Lower leg skin (tissue), 3 donors: ENCODE results near the gene AGPS.

Experiments used
- CTCF ChIP-seq, 3 donors: fragments of 450-650 bp; IDR thresholded peaks; one replicate each; pipeline ENCODE4 v1.5.1; 2016; ENCODE audit warnings: antibody characterized with exemption in 3 of 3, mild to moderate bottlenecking in 3 of 3, moderate library complexity in 2 of 3
- POLR2A ChIP-seq, 2 donors: fragments of 450-650 bp; IDR thresholded peaks; one replicate each; pipeline ENCODE4 v1.6.1; 2016 to 2017; ENCODE audit warnings: antibody characterized with exemption in 2 of 2, mild to moderate bottlenecking in 1 of 2, moderate library complexity in 1 of 2

- TF ChIP-seq CTCF (IDR thresholded peaks at IDR 0.05) (no peak), POLR2A (IDR thresholded peaks at IDR 0.05) (no peak)
Measured at GRCh38 chr2:177540283-177540682, 147.7 kb downstream of the AGPS start.
